ENCODE results near the gene REXO4.

GRCh38 chr9:133393399-133393798, 24.4 kb downstream of the REXO4 start:
- TF ChIP-seq CTCF (conservative IDR thresholded peaks at IDR 0.05; ENCODE audit: low read length) (no peak), EZH2phosphoT487 (IDR thresholded peaks at IDR 0.05; ENCODE audit: borderline replicate concordance, low read depth, low read length) (no peak)
